Measurements from ENCODE around the gene LRRC23. TPM values are rescaled to one million over a fixed set of nuclear protein-coding genes. Genes with fewer than 3 reads are reported as not detected.

Gene LRRC23
- total and polyA plus RNA-seq, 4 donors = 29.6 to 61.0 (median 42.1) TPM

DNA sequence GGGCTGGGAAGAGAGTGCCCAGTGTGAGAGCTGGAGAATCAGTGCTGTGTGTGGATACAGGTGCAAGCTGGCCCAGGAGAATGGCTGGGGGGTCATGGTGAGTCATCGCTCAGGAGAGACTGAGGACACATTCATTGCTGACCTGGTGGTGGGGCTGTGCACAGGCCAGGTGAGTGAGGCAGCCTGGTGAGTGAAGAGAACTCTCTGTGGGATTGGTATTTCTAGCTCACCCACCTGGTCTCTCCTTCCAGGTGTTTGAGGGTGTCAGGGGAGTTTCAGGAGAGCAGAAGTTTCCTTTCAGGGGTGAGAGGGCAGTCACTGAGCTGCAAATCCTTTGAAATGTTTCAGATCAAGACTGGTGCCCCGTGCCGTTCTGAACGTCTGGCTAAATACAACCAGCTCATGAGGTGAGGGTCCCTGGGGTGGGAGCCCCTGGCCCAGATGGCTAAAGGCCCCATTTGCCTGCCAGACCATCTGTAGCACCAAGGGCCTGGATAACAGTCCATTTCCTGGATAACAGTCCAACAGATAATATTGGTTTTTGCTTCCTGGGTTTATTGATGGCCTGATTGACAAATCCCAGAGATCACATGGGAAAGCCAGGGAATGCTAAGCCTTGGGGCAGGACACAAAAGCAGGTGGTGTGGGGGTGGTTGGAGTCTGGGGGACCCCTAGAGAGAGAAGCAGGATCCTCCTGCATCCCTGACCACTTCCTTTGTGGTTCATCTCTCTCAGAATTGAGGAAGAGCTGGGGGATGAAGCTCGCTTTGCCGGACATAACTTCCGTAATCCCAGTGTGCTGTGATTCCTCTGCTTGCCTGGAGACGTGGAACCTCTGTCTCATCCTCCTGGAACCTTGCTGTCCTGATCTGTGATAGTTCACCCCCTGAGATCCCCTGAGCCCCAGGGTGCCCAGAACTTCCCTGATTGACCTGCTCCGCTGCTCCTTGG lies 17.6 kb downstream of the LRRC23 start:
- ATAC-seq (ENCODE audit: insufficient read depth, low FRiP score) (no peak), DNase-seq (no peak)
- Histone ChIP-seq H3K36me3 (ENCODE audit: control insufficient read depth in 4 of 4, insufficient read depth in 4 of 4, low read length in 4 of 4) (peaks cover 0 to 8% (median under 1%) of the 10 kb centered on the region in 4 donors), H3K9me3 (ENCODE audit: control insufficient read depth in 4 of 4, insufficient read depth in 3 of 4, low read length in 3 of 4) (no peaks in the 10 kb centered on the region), H3K27ac (ENCODE audit: low read depth in 1 of 2, low read length in 1 of 2) (no peak overlapping the region), H3K27me3 (ENCODE audit: control insufficient read depth in 3 of 3, insufficient read depth in 3 of 3, low read length in 2 of 3) (no peaks in the 10 kb centered on the region), H3K9ac (ENCODE audit: insufficient read depth in 1 of 2, low read length in 2 of 2) (no peak overlapping the region), H3K4me1 (ENCODE audit: control insufficient read depth in 5 of 5, insufficient read depth in 5 of 5, low read length in 5 of 5) (peaks cover 8 to 34% (median 19%) of the 10 kb centered on the region in 5 donors), H3K4me3 (no peak overlapping the region)
- WGBS, 2 donors = 63 to 77% methylated on average over 9 of the region's 9 CpGs
- TF ChIP-seq, protein P1, sequence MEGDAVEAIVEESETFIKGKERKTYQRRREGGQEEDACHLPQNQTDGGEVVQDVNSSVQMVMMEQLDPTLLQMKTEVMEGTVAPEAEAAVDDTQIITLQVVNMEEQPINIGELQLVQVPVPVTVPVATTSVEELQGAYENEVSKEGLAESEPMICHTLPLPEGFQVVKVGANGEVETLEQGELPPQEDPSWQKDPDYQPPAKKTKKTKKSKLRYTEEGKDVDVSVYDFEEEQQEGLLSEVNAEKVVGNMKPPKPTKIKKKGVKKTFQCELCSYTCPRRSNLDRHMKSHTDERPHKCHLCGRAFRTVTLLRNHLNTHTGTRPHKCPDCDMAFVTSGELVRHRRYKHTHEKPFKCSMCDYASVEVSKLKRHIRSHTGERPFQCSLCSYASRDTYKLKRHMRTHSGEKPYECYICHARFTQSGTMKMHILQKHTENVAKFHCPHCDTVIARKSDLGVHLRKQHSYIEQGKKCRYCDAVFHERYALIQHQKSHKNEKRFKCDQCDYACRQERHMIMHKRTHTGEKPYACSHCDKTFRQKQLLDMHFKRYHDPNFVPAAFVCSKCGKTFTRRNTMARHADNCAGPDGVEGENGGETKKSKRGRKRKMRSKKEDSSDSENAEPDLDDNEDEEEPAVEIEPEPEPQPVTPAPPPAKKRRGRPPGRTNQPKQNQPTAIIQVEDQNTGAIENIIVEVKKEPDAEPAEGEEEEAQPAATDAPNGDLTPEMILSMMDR (IDR thresholded peaks at IDR 0.05; ENCODE audit: control extremely low read depth, extremely low read depth) = no peak

DNA sequence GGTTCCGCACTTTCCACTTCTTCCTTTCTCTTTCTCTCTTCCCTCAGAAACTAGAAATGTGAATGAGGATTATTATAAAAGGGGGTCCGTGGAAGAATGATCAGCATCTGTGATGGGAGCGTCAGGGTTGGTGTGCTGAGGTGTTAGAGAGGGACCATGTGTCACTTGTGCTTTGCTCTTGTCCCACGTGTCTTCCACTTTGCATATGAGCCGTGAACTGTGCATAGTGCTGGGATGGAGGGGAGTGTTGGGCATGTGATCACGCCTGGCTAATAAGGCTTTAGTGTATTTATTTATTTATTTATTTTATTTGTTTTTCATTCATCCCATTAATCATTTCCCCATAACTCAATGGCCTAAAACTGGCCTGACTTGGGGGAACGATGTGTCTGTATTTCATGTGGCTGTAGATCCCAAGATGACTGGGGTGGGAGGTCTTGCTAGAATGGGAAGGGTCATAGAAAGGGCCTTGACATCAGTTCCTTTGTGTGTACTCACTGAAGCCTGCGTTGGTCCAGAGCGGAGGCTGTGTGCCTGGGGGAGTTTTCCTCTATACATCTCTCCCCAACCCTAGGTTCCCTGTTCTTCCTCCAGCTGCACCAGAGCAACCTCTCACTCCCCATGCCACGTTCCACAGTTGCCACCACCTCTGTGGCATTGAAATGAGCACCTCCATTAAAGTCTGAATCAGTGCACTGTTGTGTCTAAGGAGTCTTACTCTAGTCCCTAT lies 18.5 kb downstream of the LRRC23 start:
- peaks cover 0 to 4% (median under 1%) of the 10 kb centered on the region in 4 donors for H3K36me3 ChIP-seq (ENCODE audit: control insufficient read depth in 4 of 4, insufficient read depth in 4 of 4, low read length in 4 of 4)
- H3K9me3 ChIP-seq (ENCODE audit: control insufficient read depth in 4 of 4, insufficient read depth in 3 of 4, low read length in 3 of 4) = no peaks in the 10 kb centered on the region
- DNase-seq (no peak), ATAC-seq (ENCODE audit: insufficient read depth, low FRiP score) (no peak)
- no peaks in the 10 kb centered on the region for H3K27me3 ChIP-seq (ENCODE audit: control insufficient read depth in 3 of 3, insufficient read depth in 3 of 3, low read length in 2 of 3)
- WGBS, 2 donors = 83 to 85% methylated on average over 10 of the region's 10 CpGs
- TF ChIP-seq, protein P1 (IDR thresholded peaks at IDR 0.05; ENCODE audit: control extremely low read depth, extremely low read depth) = no peak
- no peak overlapping the region for H3K9ac ChIP-seq (ENCODE audit: insufficient read depth in 1 of 2, low read length in 2 of 2)
- peak overlapping the region in 1 of 2 donors; percentile 2 for H3K27ac ChIP-seq (ENCODE audit: low read depth in 1 of 2, low read length in 1 of 2)
- H3K4me1 ChIP-seq (ENCODE audit: control insufficient read depth in 5 of 5, insufficient read depth in 5 of 5, low read length in 5 of 5) = peaks cover 8 to 35% (median 19%) of the 10 kb centered on the region in 5 donors
- no peak overlapping the region for H3K4me3 ChIP-seq

DNA sequence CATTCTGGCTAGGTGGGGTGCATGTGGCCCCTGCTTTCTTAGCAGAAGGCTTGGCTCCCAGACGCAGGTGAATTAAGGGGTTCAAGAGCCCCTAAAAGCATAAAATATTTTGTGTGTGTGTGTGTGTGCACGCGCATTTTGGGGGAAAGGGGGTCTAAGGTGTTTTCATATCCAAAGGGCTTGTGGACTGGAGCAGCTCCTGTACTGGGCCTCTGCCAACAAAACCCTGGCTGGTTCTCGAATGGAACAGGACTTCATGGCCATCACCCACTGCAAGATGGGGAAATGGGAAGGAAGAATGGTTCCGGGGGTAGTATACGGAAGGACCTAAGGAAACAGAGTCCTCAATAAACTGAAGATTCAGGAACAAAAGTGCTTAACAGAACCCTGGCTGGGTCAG lies 19.2 kb downstream of the LRRC23 start:
- 52 to 62% methylated on average over 6 of the region's 6 CpGs for WGBS, 2 donors
- Histone ChIP-seq H3K4me1 (ENCODE audit: control insufficient read depth in 5 of 5, insufficient read depth in 5 of 5, low read length in 5 of 5) (peaks cover 8 to 35% (median 19%) of the 10 kb centered on the region in 5 donors), H3K9me3 (ENCODE audit: control insufficient read depth in 4 of 4, insufficient read depth in 3 of 4, low read length in 3 of 4) (no peaks in the 10 kb centered on the region), H3K36me3 (ENCODE audit: control insufficient read depth in 4 of 4, insufficient read depth in 4 of 4, low read length in 4 of 4) (peaks cover 0 to 4% (median under 1%) of the 10 kb centered on the region in 4 donors), H3K9ac (ENCODE audit: insufficient read depth in 1 of 2, low read length in 2 of 2) (no peak overlapping the region), H3K4me3 (no peak overlapping the region), H3K27ac (ENCODE audit: low read depth in 1 of 2, low read length in 1 of 2) (peak overlapping the region in 1 of 2 donors; percentile 2), H3K27me3 (ENCODE audit: control insufficient read depth in 3 of 3, insufficient read depth in 3 of 3, low read length in 2 of 3) (no peaks in the 10 kb centered on the region)
- DNase-seq (no peak), ATAC-seq (ENCODE audit: insufficient read depth, low FRiP score) (no peak)
- TF ChIP-seq, protein P1 (IDR thresholded peaks at IDR 0.05; ENCODE audit: control extremely low read depth, extremely low read depth) = no peak

Measured in lung (tissue), 12 donors.